ENCODE data around the gene ULBP3. TPM values are rescaled to one million over a fixed set of nuclear protein-coding genes. Genes with fewer than 3 reads are reported as not detected.
"Not testable (repeated sequence)": the region's sequence is repeated elsewhere in the genome, so short reads cannot be mapped to it uniquely, and the experiment has no call there.

ULBP3 gene
- total and polyA plus RNA-seq, 2 donors = 0.48 to 1.1 TPM

DNA sequence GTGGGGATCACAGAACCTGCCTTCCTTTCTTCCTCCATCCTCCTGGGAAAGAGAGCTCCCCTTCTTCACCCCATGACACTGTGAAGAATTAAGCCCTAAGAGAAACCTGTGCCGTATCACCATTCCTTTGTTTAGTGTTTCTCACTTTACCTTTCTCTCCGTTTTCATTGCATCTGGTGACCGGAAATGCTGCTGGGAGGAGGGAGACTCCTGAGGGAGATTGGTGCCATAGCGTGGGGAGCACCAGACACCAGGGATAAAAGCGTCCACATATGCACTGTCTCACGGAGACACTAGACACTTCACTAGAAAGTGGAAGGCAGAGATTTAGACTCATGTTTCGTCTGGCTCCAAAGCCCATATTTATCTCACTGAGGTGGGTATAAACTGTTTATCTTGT lies 15.5 kb upstream of the ULBP3 start:
- Histone ChIP-seq H3K27me3 (ENCODE audit: control insufficient read depth in 2 of 2, insufficient read depth in 1 of 2, low read length in 1 of 2) (no peaks in the 10 kb centered on the region), H3K27ac (ENCODE audit: low read depth in 1 of 2, low read length in 1 of 2) (no peak overlapping the region), H3K4me3 (ENCODE audit: low read length in 2 of 2) (no peak overlapping the region), H3K36me3 (ENCODE audit: control insufficient read depth in 2 of 2, insufficient read depth in 2 of 2, low read length in 1 of 2) (no peaks in the 10 kb centered on the region), H3K4me1 (ENCODE audit: control insufficient read depth in 2 of 2, insufficient read depth in 2 of 2, low read length in 2 of 2) (peaks cover 0 to 2% of the 10 kb centered on the region in 2 donors), H3K9me3 (ENCODE audit: control insufficient read depth in 2 of 2, insufficient read depth in 1 of 2, low read length in 1 of 2) (no peaks in the 10 kb centered on the region)
- DNase-seq (ENCODE audit: low read depth in 6 of 9, low spot score in 9 of 9) = no peak
- WGBS = 96% methylated on average over 7 of the region's 7 CpGs

DNA sequence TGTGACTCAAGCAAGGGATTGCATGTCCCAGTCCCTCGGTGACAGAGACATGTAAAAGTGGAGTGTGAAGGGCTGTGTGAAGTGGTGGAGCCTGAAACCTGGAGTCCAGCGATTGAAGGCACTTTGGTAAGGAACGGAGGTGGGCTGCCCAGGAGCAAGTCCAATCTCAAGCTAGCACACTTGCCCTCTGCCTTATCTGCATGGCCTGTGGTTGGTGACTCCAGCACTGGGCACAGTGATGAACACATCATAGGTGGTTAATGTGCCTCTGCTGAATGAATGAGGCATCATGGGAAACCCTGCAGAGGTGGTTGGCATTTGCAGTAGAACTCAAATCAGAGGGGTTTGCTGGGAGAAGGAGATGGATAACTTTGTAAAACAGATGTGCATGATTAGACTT lies 14.9 kb upstream of the ULBP3 start:
- Histone ChIP-seq H3K27ac (ENCODE audit: low read depth in 1 of 2, low read length in 1 of 2) (no peak overlapping the region), H3K27me3 (ENCODE audit: control insufficient read depth in 2 of 2, insufficient read depth in 1 of 2, low read length in 1 of 2) (no peaks in the 10 kb centered on the region), H3K9me3 (ENCODE audit: control insufficient read depth in 2 of 2, insufficient read depth in 1 of 2, low read length in 1 of 2) (no peaks in the 10 kb centered on the region), H3K4me3 (ENCODE audit: low read length in 2 of 2) (no peak overlapping the region), H3K4me1 (ENCODE audit: control insufficient read depth in 2 of 2, insufficient read depth in 2 of 2, low read length in 2 of 2) (peaks cover 0 to 2% of the 10 kb centered on the region in 2 donors), H3K36me3 (ENCODE audit: control insufficient read depth in 2 of 2, insufficient read depth in 2 of 2, low read length in 1 of 2) (no peaks in the 10 kb centered on the region)
- WGBS = 97% methylated on average over 3 of the region's 3 CpGs
- DNase-seq (ENCODE audit: low read depth in 6 of 9, low spot score in 9 of 9) = no peak

- Histone ChIP-seq H3K36me3 (ENCODE audit: control insufficient read depth in 2 of 2, insufficient read depth in 2 of 2, low read length in 1 of 2) (no peaks in the 10 kb centered on the region), H3K4me3 (ENCODE audit: low read length in 2 of 2) (no peak overlapping the region), H3K9me3 (ENCODE audit: control insufficient read depth in 2 of 2, insufficient read depth in 1 of 2, low read length in 1 of 2) (no peaks in the 10 kb centered on the region), H3K27ac (ENCODE audit: low read depth in 1 of 2, low read length in 1 of 2) (no peak overlapping the region), H3K4me1 (ENCODE audit: control insufficient read depth in 2 of 2, insufficient read depth in 2 of 2, low read length in 2 of 2) (peaks cover 0 to 2% of the 10 kb centered on the region in 2 donors), H3K27me3 (ENCODE audit: control insufficient read depth in 2 of 2, insufficient read depth in 1 of 2, low read length in 1 of 2) (no peaks in the 10 kb centered on the region)
- WGBS = 84% methylated on average over 4 of the region's 4 CpGs
- DNase-seq (ENCODE audit: low read depth in 6 of 9, low spot score in 9 of 9) = no peak
Measured at GRCh38 chr6:150081702-150082101, 12.8 kb upstream of the ULBP3 start.

DNA sequence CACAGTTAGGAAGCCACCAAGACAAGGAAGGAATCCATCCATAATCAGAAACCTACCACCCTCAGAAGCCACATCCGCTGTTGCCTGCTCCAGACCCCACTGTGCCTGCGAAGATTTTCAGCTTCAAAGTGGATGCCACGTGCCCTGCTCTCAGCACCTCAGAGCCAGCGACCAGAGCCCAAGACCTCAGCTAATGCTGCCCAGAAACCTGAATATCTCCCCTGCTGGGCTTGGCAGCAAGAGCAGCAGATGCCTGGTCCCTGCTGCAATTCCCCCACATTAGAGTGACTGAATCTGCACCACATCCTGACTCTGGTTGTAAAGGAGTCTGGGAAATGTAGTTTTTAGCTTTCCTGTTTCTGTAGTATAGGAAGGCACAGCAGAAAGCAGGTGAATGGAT lies 10.7 kb upstream of the ULBP3 start:
- DNase-seq (ENCODE audit: low read depth in 6 of 9, low spot score in 9 of 9) = peak in 2 of 9 donors; percentile 12 to 48
- Histone ChIP-seq H3K27me3 (ENCODE audit: control insufficient read depth in 2 of 2, insufficient read depth in 1 of 2, low read length in 1 of 2) (peaks cover 0 to 3% of the 10 kb centered on the region in 2 donors), H3K27ac (ENCODE audit: low read depth in 1 of 2, low read length in 1 of 2) (no peak overlapping the region), H3K4me1 (ENCODE audit: control insufficient read depth in 2 of 2, insufficient read depth in 2 of 2, low read length in 2 of 2) (peaks cover 0 to 8% of the 10 kb centered on the region in 2 donors), H3K9me3 (ENCODE audit: control insufficient read depth in 2 of 2, insufficient read depth in 1 of 2, low read length in 1 of 2) (no peaks in the 10 kb centered on the region), H3K36me3 (ENCODE audit: control insufficient read depth in 2 of 2, insufficient read depth in 2 of 2, low read length in 1 of 2) (no peaks in the 10 kb centered on the region), H3K4me3 (ENCODE audit: low read length in 2 of 2) (no peak overlapping the region)
- WGBS = 51% methylated on average over 4 of the region's 4 CpGs

DNA sequence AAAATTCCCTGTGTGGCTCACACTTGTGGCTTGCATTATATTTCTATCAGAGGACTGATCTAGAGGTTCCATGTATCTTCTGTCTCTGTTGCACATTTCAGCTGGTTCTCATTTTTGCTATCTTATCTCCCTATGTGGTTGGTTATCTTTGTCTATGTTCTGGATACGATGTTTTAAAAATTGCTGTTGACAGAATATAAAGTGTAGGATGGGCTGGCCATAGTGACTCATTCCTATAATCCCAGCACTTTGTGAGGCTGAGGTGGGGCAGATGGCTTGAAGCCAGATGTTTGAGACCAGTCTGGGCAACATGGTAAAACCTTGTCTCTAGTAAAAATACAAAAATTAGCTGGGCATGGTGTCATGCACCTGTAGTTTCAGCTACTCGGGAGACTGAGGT lies 9.9 kb upstream of the ULBP3 start:
- no peaks in the 10 kb centered on the region for H3K9me3 ChIP-seq (ENCODE audit: control insufficient read depth in 2 of 2, insufficient read depth in 1 of 2, low read length in 1 of 2)
- no peak overlapping the region for H3K27ac ChIP-seq (ENCODE audit: low read depth in 1 of 2, low read length in 1 of 2)
- peaks cover 0 to 5% of the 10 kb centered on the region in 2 donors for H3K27me3 ChIP-seq (ENCODE audit: control insufficient read depth in 2 of 2, insufficient read depth in 1 of 2, low read length in 1 of 2)
- peaks cover 0 to 8% of the 10 kb centered on the region in 2 donors for H3K4me1 ChIP-seq (ENCODE audit: control insufficient read depth in 2 of 2, insufficient read depth in 2 of 2, low read length in 2 of 2)
- DNase-seq (ENCODE audit: low read depth in 6 of 9, low spot score in 9 of 9) = no peak
- H3K36me3 ChIP-seq (ENCODE audit: control insufficient read depth in 2 of 2, insufficient read depth in 2 of 2, low read length in 1 of 2) = no peaks in the 10 kb centered on the region
- H3K4me3 ChIP-seq (ENCODE audit: low read length in 2 of 2) = no peak overlapping the region
- 92% methylated on average over 2 of the region's 2 CpGs for WGBS

- no peak overlapping the region for H3K4me3 ChIP-seq (ENCODE audit: low read length in 2 of 2)
- no peaks in the 10 kb centered on the region for H3K9me3 ChIP-seq (ENCODE audit: control insufficient read depth in 2 of 2, insufficient read depth in 1 of 2, low read length in 1 of 2)
- 26% methylated on average over 8 of the region's 8 CpGs for WGBS
- peaks cover 0 to 8% of the 10 kb centered on the region in 2 donors for H3K4me1 ChIP-seq (ENCODE audit: control insufficient read depth in 2 of 2, insufficient read depth in 2 of 2, low read length in 2 of 2)
- H3K36me3 ChIP-seq (ENCODE audit: control insufficient read depth in 2 of 2, insufficient read depth in 2 of 2, low read length in 1 of 2) = no peaks in the 10 kb centered on the region
- no peak overlapping the region for H3K27ac ChIP-seq (ENCODE audit: low read depth in 1 of 2, low read length in 1 of 2)
- peaks cover 0 to 10% of the 10 kb centered on the region in 2 donors for H3K27me3 ChIP-seq (ENCODE audit: control insufficient read depth in 2 of 2, insufficient read depth in 1 of 2, low read length in 1 of 2)
- DNase-seq (ENCODE audit: low read depth in 6 of 9, low spot score in 9 of 9) = no peak
Measured at GRCh38 chr6:150076196-150076893, 7.4 kb upstream of the ULBP3 start.

DNA sequence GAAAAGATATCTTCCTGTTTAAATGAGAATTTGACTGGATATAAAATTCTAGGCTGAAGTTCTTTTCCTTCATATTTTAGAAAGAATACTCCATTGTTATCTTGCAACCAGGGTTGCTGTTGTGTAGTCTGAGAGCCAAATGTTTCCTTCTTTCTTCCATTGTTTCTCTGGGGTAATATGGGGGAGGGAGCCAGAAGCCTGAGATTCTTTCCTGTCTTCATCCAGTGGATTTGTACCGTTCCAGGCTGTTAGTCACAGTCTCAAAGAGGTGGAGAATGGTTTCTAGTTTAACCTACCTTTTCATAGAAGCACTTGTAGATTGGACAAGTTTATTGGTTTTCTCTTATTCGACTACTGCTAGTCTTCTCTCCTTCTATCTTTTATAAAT lies 6.1 kb upstream of the ULBP3 start:
- no peak overlapping the region for H3K27ac ChIP-seq (ENCODE audit: low read depth in 1 of 2, low read length in 1 of 2)
- no peaks in the 10 kb centered on the region for H3K36me3 ChIP-seq (ENCODE audit: control insufficient read depth in 2 of 2, insufficient read depth in 2 of 2, low read length in 1 of 2)
- H3K4me3 ChIP-seq (ENCODE audit: low read length in 2 of 2) = no peak overlapping the region
- DNase-seq (ENCODE audit: low read depth in 6 of 9, low spot score in 9 of 9) = no peak
- WGBS = 97% methylated on average over 2 of the region's 2 CpGs
- peaks cover 0 to 15% of the 10 kb centered on the region in 2 donors for H3K27me3 ChIP-seq (ENCODE audit: control insufficient read depth in 2 of 2, insufficient read depth in 1 of 2, low read length in 1 of 2)
- peaks cover 0 to 7% of the 10 kb centered on the region in 2 donors for H3K4me1 ChIP-seq (ENCODE audit: control insufficient read depth in 2 of 2, insufficient read depth in 2 of 2, low read length in 2 of 2)
- no peaks in the 10 kb centered on the region for H3K9me3 ChIP-seq (ENCODE audit: control insufficient read depth in 2 of 2, insufficient read depth in 1 of 2, low read length in 1 of 2)

GRCh38 chr6:150074396-150075033 lies 5.6 kb upstream of the ULBP3 start:
- not testable (repeated sequence) for H3K4me3 ChIP-seq (ENCODE audit: low read length in 2 of 2); H3K36me3 ChIP-seq (ENCODE audit: control insufficient read depth in 2 of 2, insufficient read depth in 2 of 2, low read length in 1 of 2); H3K27ac ChIP-seq (ENCODE audit: low read depth in 1 of 2, low read length in 1 of 2); DNase-seq (ENCODE audit: low read depth in 6 of 9, low spot score in 9 of 9); H3K9me3 ChIP-seq (ENCODE audit: control insufficient read depth in 2 of 2, insufficient read depth in 1 of 2, low read length in 1 of 2)
- Histone ChIP-seq H3K27me3 (ENCODE audit: control insufficient read depth in 2 of 2, insufficient read depth in 1 of 2, low read length in 1 of 2) (peaks cover 0 to 20% of the 10 kb centered on the region in 2 donors), H3K4me1 (ENCODE audit: control insufficient read depth in 2 of 2, insufficient read depth in 2 of 2, low read length in 2 of 2) (peaks cover 0 to 11% of the 10 kb centered on the region in 2 donors)
- 94% methylated on average over 4 of the region's 4 CpGs for WGBS

DNA sequence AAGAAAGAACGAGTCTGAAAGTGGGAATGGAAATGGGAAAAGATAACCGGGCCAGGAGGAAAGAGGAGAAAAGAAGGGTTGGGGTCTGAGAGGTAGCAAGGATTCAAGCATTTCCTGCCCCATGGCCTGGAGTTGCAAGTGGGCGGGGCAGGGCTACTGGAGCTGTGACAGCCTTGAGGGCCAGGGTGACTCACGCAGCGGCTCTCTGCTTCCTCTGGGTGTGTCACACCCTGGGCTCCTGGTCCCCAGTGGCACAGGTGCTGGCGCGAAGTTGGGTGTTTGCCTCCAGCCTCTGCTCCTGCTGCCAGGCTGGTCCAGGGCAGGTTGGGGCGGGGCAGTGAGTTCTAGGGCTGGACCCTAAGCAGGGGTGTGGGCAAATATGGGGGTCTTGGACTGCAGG lies 3.3 kb upstream of the ULBP3 start:
- H3K27ac ChIP-seq (ENCODE audit: low read depth in 1 of 2, low read length in 1 of 2) = no peak overlapping the region
- no peak for DNase-seq (ENCODE audit: low read depth in 6 of 9, low spot score in 9 of 9)
- H3K9me3 ChIP-seq (ENCODE audit: control insufficient read depth in 2 of 2, insufficient read depth in 1 of 2, low read length in 1 of 2) = no peaks in the 10 kb centered on the region
- no peak overlapping the region for H3K4me3 ChIP-seq (ENCODE audit: low read length in 2 of 2)
- WGBS = 85% methylated on average over 8 of the region's 8 CpGs
- H3K4me1 ChIP-seq (ENCODE audit: control insufficient read depth in 2 of 2, insufficient read depth in 2 of 2, low read length in 2 of 2) = peaks cover 0 to 22% of the 10 kb centered on the region in 2 donors
- H3K27me3 ChIP-seq (ENCODE audit: control insufficient read depth in 2 of 2, insufficient read depth in 1 of 2, low read length in 1 of 2) = peaks cover 0 to 42% of the 10 kb centered on the region in 2 donors
- no peaks in the 10 kb centered on the region for H3K36me3 ChIP-seq (ENCODE audit: control insufficient read depth in 2 of 2, insufficient read depth in 2 of 2, low read length in 1 of 2)

Measured in thymus (tissue), 11 donors.